Keratinocyte (primary cell): ENCODE measurements around the gene APBB1IP. TPM values are rescaled to one million over a fixed set of nuclear protein-coding genes. Genes with fewer than 3 reads are reported as not detected.
"Not testable (repeated sequence)": the region's sequence is repeated elsewhere in the genome, so short reads cannot be mapped to it uniquely, and the experiment has no call there.

ENCODE experiments used
- DNase-seq: peaks from one replicate; pipeline ENCODE4 v3.0.0-alpha.2; 2011; ENCODE audit warnings: low read depth, missing footprints, low spot score
- FAIRE-seq: peaks from 2 replicates; lab custom pipeline; 2011; peaks lifted over from hg19 to GRCh38; lab: Jason Lieb, UNC
- H2AFZ ChIP-seq: 2 replicates; pipeline ENCODE4 v1.6.0; 2012; ENCODE audit warnings: low read length, control low read depth, inconsistent platforms; ENCODE audit not compliant: control insufficient read depth
- H3K27ac ChIP-seq: 2 replicates; pipeline ENCODE4 v1.5.1; 2011; ENCODE audit warnings: low read length; ENCODE audit not compliant: control insufficient read depth, insufficient read depth
- H3K27me3 ChIP-seq: 3 replicates; pipeline ENCODE4 v1.6.0; 2011; ENCODE audit warnings: low read length; ENCODE audit not compliant: control insufficient read depth, insufficient read depth; ENCODE audit errors: extremely low read depth
- H3K36me3 ChIP-seq, 2 experiments: 2 replicates in 1 of 2; 3 replicates in 1 of 2; pipeline ENCODE4 v1.5.1; 2011; ENCODE audit warnings: low read length in 2 of 2, mild to moderate bottlenecking in 1 of 2; ENCODE audit not compliant: control insufficient read depth in 2 of 2, insufficient read depth in 2 of 2; ENCODE audit errors: extremely low read depth in 1 of 2
- H3K4me1 ChIP-seq: 3 replicates; pipeline ENCODE4 v1.5.1; 2011; ENCODE audit warnings: low read length; ENCODE audit not compliant: control insufficient read depth, insufficient read depth; ENCODE audit errors: extremely low read depth
- H3K4me2 ChIP-seq: 3 replicates; pipeline ENCODE4 v1.6.0; 2011; ENCODE audit warnings: low read depth, low read length; ENCODE audit not compliant: control insufficient read depth, insufficient read depth; ENCODE audit errors: extremely low read depth
- H3K4me3 ChIP-seq, 3 experiments: fragments of 200-600 bp in 1 of 3; sonication (generic) in 1 of 3; 2 replicates in 2 of 3; 3 replicates in 1 of 3; pipeline ENCODE4 v1.5.1; 2011 to 2016; ENCODE audit warnings: low read length in 3 of 3, mild to moderate bottlenecking in 3 of 3, control low read depth in 2 of 3, inconsistent platforms in 1 of 3, low read depth in 1 of 3, mixed read lengths in 1 of 3, mixed run types in 1 of 3, moderate library complexity in 1 of 3; ENCODE audit not compliant: control insufficient read depth in 2 of 3, insufficient read depth in 2 of 3; ENCODE audit errors: extremely low read depth in 1 of 3
- H3K79me2 ChIP-seq: 2 replicates; pipeline ENCODE4 v1.6.0; 2012; ENCODE audit warnings: low read length; ENCODE audit not compliant: control insufficient read depth, insufficient read depth
- H3K9ac ChIP-seq: 3 replicates; pipeline ENCODE4 v1.6.0; 2011; ENCODE audit warnings: low read length; ENCODE audit not compliant: control insufficient read depth, insufficient read depth; ENCODE audit errors: extremely low read depth
- H3K9me1 ChIP-seq: 3 replicates; pipeline ENCODE4 v1.6.0; 2011; ENCODE audit warnings: low read length; ENCODE audit not compliant: control insufficient read depth, insufficient read depth; ENCODE audit errors: extremely low read depth
- H3K9me3 ChIP-seq: 2 replicates; pipeline ENCODE4 v1.5.1; 2012; ENCODE audit warnings: low read depth, low read length; ENCODE audit not compliant: control insufficient read depth
- H4K20me1 ChIP-seq: 3 replicates; pipeline ENCODE4 v1.6.0; 2011; ENCODE audit warnings: low read length; ENCODE audit not compliant: control insufficient read depth, insufficient read depth; ENCODE audit errors: extremely low read depth
- dilution Hi-C: fragments of 300-500 bp; cut with MboI; formaldehyde crosslinking; loops from one replicate; pipeline ENCODE4 v1.7.0; 2020; ENCODE audit warnings: low sequenced_read_pairs; ENCODE audit not compliant: extremely low pct_ligation_motif_present
- polyA plus RNA-seq, 5 experiments: library from polyadenylated mRNA; depleted of rRNA in 3 of 5; stranded (reverse) in 3 of 5; stranded (forward) in 1 of 5; unstranded in 1 of 5; fragments of >200 nt; gene quantifications; 1 replicate in 1 of 5; 2 replicates in 3 of 5; 3 replicates in 1 of 5; pipeline versions ENCODE4 v1.2.1 to v1.2.3, GENCODE V29; 2011 to 2012; ENCODE audit warnings: missing spikeins in 2 of 5, low read depth in 1 of 5, low replicate concordance in 1 of 5
- TF ChIP-seq, protein P1 (sequence below), 3 experiments: IDR thresholded peaks in 1 of 3; conservative IDR thresholded peaks in 1 of 3; optimal IDR thresholded peaks in 1 of 3; 2 replicates in 2 of 3; 3 replicates in 1 of 3; pipeline versions ENCODE3 to v1.5.1; 2011; ENCODE audit warnings: low read length in 3 of 3, mild to moderate bottlenecking in 3 of 3, moderate library complexity in 2 of 3, control low read depth in 1 of 3, inconsistent platforms in 1 of 3; ENCODE audit not compliant: insufficient read depth in 2 of 3; ENCODE audit errors: extremely low read depth in 1 of 3

Gene APBB1IP
- polyA plus RNA-seq, 1 donor (not counting 4 experiments of a cell fraction or from before 2014, with no cell fraction given): not detected

GRCh38 chr10:26604320-26605093 is 166.4 kb downstream of the APBB1IP start:
- H4K20me1 ChIP-seq, H3K4me1 ChIP-seq, H3K9me1 ChIP-seq, H3K27me3 ChIP-seq, dilution Hi-C loops, DNase-seq, H3K27ac ChIP-seq, H3K36me3 ChIP-seq, H2AFZ ChIP-seq, H3K9ac ChIP-seq, H3K4me3 ChIP-seq, H3K79me2 ChIP-seq, H3K9me3 ChIP-seq, H3K4me2 ChIP-seq: not testable (repeated sequence)
- peak; percentile 34 for FAIRE-seq

- H3K27ac ChIP-seq, H3K9me3 ChIP-seq, dilution Hi-C loops, H3K79me2 ChIP-seq, H3K4me1 ChIP-seq, H3K4me2 ChIP-seq, H3K9ac ChIP-seq, H3K36me3 ChIP-seq, H3K27me3 ChIP-seq, H2AFZ ChIP-seq, H3K9me1 ChIP-seq, H3K4me3 ChIP-seq, H4K20me1 ChIP-seq: not testable (repeated sequence)
- FAIRE-seq (peak; percentile 94), DNase-seq (peak; percentile 5)
- TF ChIP-seq, protein P1, sequence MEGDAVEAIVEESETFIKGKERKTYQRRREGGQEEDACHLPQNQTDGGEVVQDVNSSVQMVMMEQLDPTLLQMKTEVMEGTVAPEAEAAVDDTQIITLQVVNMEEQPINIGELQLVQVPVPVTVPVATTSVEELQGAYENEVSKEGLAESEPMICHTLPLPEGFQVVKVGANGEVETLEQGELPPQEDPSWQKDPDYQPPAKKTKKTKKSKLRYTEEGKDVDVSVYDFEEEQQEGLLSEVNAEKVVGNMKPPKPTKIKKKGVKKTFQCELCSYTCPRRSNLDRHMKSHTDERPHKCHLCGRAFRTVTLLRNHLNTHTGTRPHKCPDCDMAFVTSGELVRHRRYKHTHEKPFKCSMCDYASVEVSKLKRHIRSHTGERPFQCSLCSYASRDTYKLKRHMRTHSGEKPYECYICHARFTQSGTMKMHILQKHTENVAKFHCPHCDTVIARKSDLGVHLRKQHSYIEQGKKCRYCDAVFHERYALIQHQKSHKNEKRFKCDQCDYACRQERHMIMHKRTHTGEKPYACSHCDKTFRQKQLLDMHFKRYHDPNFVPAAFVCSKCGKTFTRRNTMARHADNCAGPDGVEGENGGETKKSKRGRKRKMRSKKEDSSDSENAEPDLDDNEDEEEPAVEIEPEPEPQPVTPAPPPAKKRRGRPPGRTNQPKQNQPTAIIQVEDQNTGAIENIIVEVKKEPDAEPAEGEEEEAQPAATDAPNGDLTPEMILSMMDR (optimal IDR thresholded peaks at IDR 0.05 in 1 of 3, IDR thresholded peaks at IDR 0.05 in 1 of 3, conservative IDR thresholded peaks at IDR 0.05 in 1 of 3; ENCODE audit: extremely low read depth in 1 of 3, insufficient read depth in 2 of 3, low read length in 3 of 3): peak; percentile 24 to 36 (median 33)
Observed at GRCh38 chr10:26606389-26606877, 168.3 kb downstream of the APBB1IP start.
